Osteoblast (primary cell): ENCODE results near the gene ARHGEF2. TPM values are rescaled to one million over a fixed set of nuclear protein-coding genes. Genes with fewer than 3 reads are reported as not detected.

Source experiments
- DNase-seq: peaks from one replicate; pipeline ENCODE4 v3.0.0; 2011; ENCODE audit warnings: low spot score, mixed read lengths; ENCODE audit not compliant: insufficient read length; ENCODE audit errors: missing footprints
- H2AFZ ChIP-seq: 2 replicates; pipeline ENCODE4 v1.6.0; 2011; ENCODE audit warnings: mild to moderate bottlenecking, low read length
- H3K27ac ChIP-seq: 2 replicates; pipeline ENCODE4 v1.5.1; 2011; ENCODE audit warnings: mild to moderate bottlenecking, low read depth, low read length, moderate library complexity
- H3K27me3 ChIP-seq: 2 replicates; pipeline ENCODE4 v1.6.0; 2012; ENCODE audit warnings: mild to moderate bottlenecking, control low read depth, inconsistent platforms, low read length, moderate library complexity; ENCODE audit not compliant: insufficient read depth
- H3K36me3 ChIP-seq: 2 replicates; pipeline ENCODE4 v1.5.1; 2011; ENCODE audit warnings: mild to moderate bottlenecking, low read length, control low read depth, moderate library complexity; ENCODE audit not compliant: insufficient read depth
- H3K4me1 ChIP-seq: 2 replicates; pipeline ENCODE4 v1.5.1; 2011; ENCODE audit warnings: mild to moderate bottlenecking, low read length, control low read depth, moderate library complexity; ENCODE audit not compliant: insufficient read depth
- H3K4me2 ChIP-seq: 2 replicates; pipeline ENCODE4 v1.6.0; 2011; ENCODE audit warnings: mild to moderate bottlenecking, low read length; ENCODE audit not compliant: insufficient read depth
- H3K4me3 ChIP-seq: fragments of 200-600 bp; sonication (generic); 3 replicates; pipeline ENCODE4 v1.5.1; 2012; ENCODE audit warnings: mild to moderate bottlenecking, low read length, inconsistent platforms; ENCODE audit not compliant: insufficient read depth
- H3K79me2 ChIP-seq: 2 replicates; pipeline ENCODE4 v1.6.0; 2012; ENCODE audit warnings: mild to moderate bottlenecking, low read length, control low read depth, inconsistent platforms; ENCODE audit not compliant: insufficient read depth
- H3K9me3 ChIP-seq: 2 replicates; pipeline ENCODE4 v1.5.1; 2011; ENCODE audit warnings: low read depth, low read length, control low read depth
- H4K20me1 ChIP-seq: 2 replicates; pipeline ENCODE4 v1.6.0; 2012; ENCODE audit warnings: mild to moderate bottlenecking, low read length, control low read depth; ENCODE audit not compliant: insufficient read depth
- total RNA-seq: library from RNA; depleted of rRNA; stranded (reverse); fragments of >200 nt; gene quantifications from 2 replicates; pipeline ENCODE4 v1.2.3, GENCODE V29; 2012
- TF ChIP-seq, protein P1 (sequence below): IDR thresholded peaks from 2 replicates; pipeline ENCODE4 v1.5.1; 2011; ENCODE audit warnings: mild to moderate bottlenecking, low read depth, low read length, moderate library complexity; ENCODE audit errors: extremely low read depth

The ARHGEF2 gene
- total RNA-seq, result 166 and 183 TPM in 2 replicates

DNA sequence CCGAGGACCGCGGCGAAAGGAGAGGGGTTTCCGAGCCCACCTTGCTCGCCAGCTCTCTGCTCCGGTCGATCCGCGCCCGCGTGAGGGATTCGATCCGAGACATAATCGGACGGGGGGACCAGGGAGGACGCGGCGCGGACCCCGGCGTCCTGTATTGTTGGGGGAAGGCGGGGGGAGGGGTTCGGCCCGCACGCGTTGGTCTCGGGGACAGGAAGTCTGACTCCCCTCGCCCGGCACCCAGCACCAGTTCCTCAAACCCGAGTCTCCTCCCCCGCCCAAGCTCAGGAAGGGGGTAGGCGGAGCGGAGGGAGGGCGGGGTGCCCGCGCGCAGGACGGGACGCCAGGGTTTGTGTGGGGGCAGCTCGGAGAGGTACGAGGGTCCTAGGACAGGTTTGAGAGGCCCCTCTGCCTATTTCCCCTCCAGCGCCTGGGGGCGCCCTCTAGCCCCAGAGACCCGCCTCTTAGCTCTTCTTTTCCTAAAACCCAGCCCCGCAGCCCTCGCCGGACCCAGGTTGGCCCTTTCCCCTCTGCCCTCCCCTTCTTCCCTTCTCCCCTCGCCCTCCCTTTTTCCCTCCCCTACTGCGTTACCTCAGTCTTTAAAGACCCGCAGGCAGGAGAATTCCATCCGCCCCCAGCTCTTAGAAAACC, at the start of gene ARHGEF2:
TSS of gene ARHGEF2 (minus strand) at position 223 of the 648 bp plus-strand sequence. CDS start at position 103, 120 bp downstream.
- H3K27ac ChIP-seq, result peak within 1 kb of the TSS; percentile 92
- peak within 1 kb of the TSS; percentile 38 for H2AFZ ChIP-seq
- no peaks in the 10 kb centered on the region for H3K9me3 ChIP-seq
- no peaks in the 10 kb centered on the region for H3K27me3 ChIP-seq
- H3K79me2 ChIP-seq, result peaks cover 90% of the 10 kb centered on the region
- peak within 1 kb of the TSS; percentile 94 for H3K4me2 ChIP-seq
- H4K20me1 ChIP-seq, result peaks cover 28% of the 10 kb centered on the region
- peaks cover 75% of the 10 kb centered on the region for H3K4me1 ChIP-seq
- no peaks in the 10 kb centered on the region for H3K36me3 ChIP-seq
- TF ChIP-seq, protein P1, sequence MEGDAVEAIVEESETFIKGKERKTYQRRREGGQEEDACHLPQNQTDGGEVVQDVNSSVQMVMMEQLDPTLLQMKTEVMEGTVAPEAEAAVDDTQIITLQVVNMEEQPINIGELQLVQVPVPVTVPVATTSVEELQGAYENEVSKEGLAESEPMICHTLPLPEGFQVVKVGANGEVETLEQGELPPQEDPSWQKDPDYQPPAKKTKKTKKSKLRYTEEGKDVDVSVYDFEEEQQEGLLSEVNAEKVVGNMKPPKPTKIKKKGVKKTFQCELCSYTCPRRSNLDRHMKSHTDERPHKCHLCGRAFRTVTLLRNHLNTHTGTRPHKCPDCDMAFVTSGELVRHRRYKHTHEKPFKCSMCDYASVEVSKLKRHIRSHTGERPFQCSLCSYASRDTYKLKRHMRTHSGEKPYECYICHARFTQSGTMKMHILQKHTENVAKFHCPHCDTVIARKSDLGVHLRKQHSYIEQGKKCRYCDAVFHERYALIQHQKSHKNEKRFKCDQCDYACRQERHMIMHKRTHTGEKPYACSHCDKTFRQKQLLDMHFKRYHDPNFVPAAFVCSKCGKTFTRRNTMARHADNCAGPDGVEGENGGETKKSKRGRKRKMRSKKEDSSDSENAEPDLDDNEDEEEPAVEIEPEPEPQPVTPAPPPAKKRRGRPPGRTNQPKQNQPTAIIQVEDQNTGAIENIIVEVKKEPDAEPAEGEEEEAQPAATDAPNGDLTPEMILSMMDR, result peak; percentile 30
- H3K4me3 ChIP-seq, result peak within 1 kb of the TSS; percentile 91
- peak; percentile 96 for DNase-seq

DNA sequence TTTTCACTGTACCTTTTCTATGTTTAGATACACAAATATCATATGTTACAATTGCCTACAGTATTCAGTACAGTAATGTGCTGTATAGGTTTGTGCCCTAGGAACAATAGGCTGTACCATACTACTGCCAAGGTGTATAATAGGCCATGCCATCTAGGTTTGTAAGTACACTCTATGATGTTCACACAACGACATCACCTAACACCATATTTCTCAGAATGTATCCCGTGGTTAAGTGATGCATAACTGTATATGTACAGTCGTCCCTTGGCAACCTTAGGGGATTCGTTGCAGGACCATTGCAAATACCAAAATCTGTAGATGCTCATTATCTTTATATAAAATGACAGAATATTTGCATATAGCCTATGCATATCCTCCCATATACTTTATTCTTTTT, 48.2 kb upstream of the ARHGEF2 start:
- no peaks in the 10 kb centered on the region for H4K20me1 ChIP-seq
- peaks cover 6% of the 10 kb centered on the region for H3K27me3 ChIP-seq
- H3K4me1 ChIP-seq, result no peaks in the 10 kb centered on the region
- H3K4me2 ChIP-seq, result no peak overlapping the region
- no peak overlapping the region for H2AFZ ChIP-seq
- TF ChIP-seq, protein P1, result no peak
- H3K79me2 ChIP-seq, result no peaks in the 10 kb centered on the region
- peak; percentile 27 for DNase-seq
- no peak overlapping the region for H3K27ac ChIP-seq
- H3K9me3 ChIP-seq, result no peaks in the 10 kb centered on the region
- no peak overlapping the region for H3K4me3 ChIP-seq
- H3K36me3 ChIP-seq, result no peaks in the 10 kb centered on the region

- H3K4me1 ChIP-seq, result peaks cover 2% of the 10 kb centered on the region
- TF ChIP-seq, protein P1, result peak; percentile 73
- peaks cover 6% of the 10 kb centered on the region for H3K27me3 ChIP-seq
- no peaks in the 10 kb centered on the region for H3K79me2 ChIP-seq
- no peaks in the 10 kb centered on the region for H3K9me3 ChIP-seq
- H2AFZ ChIP-seq, result peak overlapping the region; percentile 70
- H3K4me3 ChIP-seq, result no peak overlapping the region
- no peaks in the 10 kb centered on the region for H4K20me1 ChIP-seq
- peak; percentile 93 for DNase-seq
- no peaks in the 10 kb centered on the region for H3K36me3 ChIP-seq
- no peak overlapping the region for H3K4me2 ChIP-seq
- no peak overlapping the region for H3K27ac ChIP-seq
Measured at GRCh38 chr1:156025876-156026275, 47.5 kb upstream of the ARHGEF2 start.

DNA sequence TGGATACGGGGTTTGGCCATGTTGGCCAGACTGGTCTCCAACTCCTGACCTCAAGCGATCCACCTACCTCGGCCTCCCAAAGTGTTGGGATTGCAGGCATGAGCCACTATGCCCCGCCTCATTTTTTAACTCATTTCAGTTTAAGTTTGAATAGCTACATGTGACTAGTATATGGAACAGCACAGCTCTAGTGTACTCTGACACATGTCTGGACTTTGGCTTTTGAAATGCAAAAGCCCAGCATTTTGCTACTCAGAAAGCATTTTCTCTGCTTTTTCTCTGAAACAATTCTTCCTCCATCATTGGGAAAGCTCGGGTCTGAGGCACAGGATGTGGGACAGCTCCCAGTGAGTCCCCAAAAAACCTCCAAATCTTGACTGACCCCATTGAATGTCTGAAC, 46.5 kb upstream of the ARHGEF2 start:
- Histone ChIP-seq H3K79me2 (peaks cover 10% of the 10 kb centered on the region), H2AFZ (no peak overlapping the region), H3K4me2 (no peak overlapping the region), H3K9me3 (no peaks in the 10 kb centered on the region), H3K27me3 (peaks cover 6% of the 10 kb centered on the region), H3K4me1 (peaks cover 5% of the 10 kb centered on the region), H3K27ac (no peak overlapping the region), H3K4me3 (no peak overlapping the region), H4K20me1 (peaks cover 6% of the 10 kb centered on the region), H3K36me3 (peaks cover under 1% of the 10 kb centered on the region)
- no peak for DNase-seq
- TF ChIP-seq, protein P1, result no peak
